GM12872 (cell line): ENCODE measurements around the gene BMP6.

Source experiments
- TF ChIP-seq, protein P1 (sequence below): IDR thresholded peaks from 3 replicates; pipeline ENCODE4 v1.5.1; 2011; ENCODE audit warnings: low read depth, mild to moderate bottlenecking, low read length, moderate library complexity; ENCODE audit not compliant: insufficient read depth

BMP6 gene

DNA sequence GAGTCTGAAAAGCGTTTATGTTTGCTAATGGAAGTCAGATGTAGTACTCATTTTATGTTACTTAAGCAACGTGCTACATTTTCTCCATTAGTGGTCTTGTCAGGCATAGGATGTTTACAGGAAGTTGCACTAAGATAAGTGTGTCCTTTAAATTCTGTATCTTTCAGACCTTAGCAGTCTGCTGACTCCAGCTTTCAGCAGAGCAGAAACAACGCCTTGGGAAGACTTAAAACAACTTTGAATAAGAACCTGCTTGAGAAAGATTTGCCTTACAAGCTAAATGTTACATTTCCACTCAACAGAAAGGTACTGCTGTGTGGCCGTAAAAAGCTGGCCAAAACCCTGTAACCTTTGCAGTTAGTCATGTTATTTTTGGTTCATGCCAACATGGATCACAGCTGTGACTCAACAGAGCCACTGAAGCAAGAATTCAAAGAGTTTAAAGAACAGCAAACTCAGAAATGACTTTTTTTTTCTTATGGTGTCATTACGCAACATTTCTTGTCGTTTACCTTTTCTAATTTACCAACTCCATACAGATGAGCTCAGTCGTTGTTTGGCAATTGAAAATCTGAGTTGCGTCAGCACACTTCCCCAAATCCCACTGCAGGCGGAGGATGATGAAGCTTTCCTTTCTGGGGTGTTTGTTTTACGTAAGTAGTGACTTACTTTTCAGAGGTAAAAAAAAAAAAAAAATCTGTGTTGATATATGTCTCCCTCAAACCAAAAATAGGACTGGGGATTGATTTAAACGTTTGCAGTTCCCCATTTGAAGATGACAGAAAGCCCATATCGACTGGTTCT lies 27.9 kb upstream of the BMP6 start:
- TF ChIP-seq, protein P1, sequence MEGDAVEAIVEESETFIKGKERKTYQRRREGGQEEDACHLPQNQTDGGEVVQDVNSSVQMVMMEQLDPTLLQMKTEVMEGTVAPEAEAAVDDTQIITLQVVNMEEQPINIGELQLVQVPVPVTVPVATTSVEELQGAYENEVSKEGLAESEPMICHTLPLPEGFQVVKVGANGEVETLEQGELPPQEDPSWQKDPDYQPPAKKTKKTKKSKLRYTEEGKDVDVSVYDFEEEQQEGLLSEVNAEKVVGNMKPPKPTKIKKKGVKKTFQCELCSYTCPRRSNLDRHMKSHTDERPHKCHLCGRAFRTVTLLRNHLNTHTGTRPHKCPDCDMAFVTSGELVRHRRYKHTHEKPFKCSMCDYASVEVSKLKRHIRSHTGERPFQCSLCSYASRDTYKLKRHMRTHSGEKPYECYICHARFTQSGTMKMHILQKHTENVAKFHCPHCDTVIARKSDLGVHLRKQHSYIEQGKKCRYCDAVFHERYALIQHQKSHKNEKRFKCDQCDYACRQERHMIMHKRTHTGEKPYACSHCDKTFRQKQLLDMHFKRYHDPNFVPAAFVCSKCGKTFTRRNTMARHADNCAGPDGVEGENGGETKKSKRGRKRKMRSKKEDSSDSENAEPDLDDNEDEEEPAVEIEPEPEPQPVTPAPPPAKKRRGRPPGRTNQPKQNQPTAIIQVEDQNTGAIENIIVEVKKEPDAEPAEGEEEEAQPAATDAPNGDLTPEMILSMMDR, result no peak

DNA sequence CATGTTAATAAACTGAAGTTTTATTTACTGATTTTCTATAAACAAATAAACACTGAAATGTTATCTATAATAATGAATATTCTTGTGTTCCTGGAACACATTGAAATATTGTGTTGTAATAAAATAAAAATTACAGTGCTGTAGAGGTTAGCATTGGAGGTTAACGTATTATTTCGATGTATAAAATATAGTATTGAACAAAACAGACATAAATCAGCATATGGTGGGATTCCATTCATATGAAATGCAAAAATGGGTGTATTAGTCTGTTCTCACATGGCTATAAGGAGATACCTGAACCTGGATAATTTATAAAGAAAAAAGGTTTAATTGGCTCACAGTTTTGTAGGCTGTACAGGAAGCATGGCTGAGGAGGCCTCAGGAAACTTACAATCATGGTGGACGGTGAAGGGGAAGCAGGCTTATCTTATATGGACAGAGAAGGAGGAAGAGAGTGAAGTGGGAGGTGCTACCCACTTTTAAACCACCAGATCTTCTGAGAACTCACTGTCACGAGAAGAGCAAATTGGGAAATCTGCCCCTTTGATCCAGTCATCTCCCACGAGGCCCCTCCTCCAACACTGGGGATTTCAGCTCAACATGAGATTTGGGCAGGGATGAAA lies 24.6 kb upstream of the BMP6 start:
- TF ChIP-seq, protein P1, result no peak

DNA sequence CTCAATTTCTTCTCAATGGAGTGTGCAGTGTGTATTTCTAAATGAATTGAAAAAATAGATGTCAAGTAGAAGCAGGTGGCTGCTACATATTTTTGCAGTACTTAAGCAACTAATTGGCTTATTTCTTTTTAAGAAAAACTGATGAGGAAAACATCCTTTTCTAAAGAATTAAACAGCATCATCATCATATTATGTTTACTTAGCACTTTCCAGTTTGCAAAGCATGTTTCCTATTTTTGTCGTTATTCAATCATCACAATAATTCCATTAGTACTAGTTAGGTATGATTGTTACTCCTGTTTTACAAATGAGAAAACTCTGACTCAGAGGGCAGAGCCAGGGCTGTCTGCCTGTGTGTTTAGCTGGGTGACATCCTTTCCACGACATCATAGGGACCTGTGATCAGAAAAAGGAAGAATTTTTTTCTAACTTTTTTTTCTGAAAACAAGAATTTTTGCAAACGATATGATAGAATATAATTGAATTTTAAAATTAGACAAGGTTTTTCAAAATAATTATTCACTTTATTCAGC lies 22.7 kb upstream of the BMP6 start:
- TF ChIP-seq, protein P1, result no peak

DNA sequence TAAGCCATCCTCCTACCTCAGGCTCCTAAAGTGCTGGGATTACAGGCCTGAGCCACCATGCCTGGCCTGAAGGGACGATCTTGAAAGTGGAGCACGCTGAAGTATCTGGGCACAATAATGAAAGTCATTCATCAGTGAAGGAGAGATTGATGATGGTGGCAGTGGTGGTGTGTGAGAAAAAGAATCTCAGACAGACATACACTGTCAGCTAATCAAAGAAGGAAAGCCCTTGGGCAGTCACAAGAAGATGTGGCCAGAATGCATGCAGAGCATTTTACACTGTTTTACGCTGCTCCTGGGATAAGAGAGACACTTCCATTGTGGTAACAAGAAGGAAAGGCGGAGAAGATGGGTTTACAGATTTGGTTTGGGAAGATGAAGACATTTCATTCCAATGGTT lies 20.4 kb upstream of the BMP6 start:
- TF ChIP-seq, protein P1, result no peak

DNA sequence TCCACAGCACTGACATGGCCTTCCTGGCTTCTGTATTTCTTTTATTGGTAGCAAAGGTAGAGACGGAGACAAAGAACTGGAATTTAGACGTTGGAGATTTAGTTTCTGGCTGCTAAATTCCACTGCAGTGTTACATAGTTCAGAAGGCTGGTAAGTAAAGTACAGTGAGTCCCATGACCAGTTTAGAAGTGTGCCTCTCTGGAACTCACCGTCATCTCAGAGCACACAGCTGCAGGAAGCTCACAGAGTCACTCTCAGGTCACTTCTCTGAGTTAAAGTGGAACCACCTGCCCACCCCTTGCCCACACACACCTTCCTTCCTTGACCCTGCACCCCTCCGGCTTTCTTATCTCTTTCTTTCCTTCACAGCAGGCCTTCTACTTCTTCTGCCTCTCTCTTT lies 19.6 kb upstream of the BMP6 start:
- TF ChIP-seq, protein P1, result no peak

DNA sequence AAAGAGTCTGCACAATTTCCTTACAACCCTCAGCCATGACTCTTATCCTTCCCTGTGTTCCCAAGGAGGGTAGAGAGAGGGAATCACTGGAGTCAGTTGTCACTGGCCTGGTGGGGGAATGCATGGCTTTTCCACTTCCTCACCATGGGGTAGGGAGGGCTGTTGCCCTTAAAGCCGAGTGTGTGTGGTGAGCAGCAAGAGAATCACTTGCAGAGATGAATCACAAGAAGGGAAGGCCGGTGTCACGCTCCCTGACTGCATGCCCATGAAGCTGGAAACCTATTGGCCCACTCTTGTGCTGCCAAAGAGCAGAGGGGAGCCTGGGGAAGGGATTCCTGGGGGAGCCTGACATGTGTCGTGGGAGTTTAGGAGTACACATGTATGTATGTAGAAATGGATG lies 18.1 kb upstream of the BMP6 start:
- TF ChIP-seq, protein P1, result no peak

DNA sequence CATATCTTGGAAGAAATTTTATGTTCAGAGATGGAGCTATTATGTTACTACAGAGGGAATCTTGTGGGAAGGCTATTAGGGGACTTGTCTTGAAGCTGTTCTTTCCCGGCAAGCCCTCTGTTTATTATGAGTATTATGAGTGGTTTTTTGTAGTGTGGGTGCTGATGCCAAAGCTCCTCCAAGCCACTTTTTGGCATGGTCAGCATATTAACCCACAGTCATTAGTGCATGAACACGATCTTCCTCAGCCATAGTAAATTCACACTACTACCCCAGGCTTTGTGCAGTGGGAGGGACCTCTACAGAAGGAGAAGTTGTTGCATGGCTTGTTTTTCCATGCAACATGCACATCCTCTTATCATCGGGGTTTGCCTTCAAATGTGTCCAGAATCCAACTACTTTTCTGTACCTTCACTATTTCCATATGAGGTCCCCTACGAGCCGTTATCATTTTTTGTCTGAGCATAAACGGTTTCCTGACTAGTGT lies 6.5 kb upstream of the BMP6 start:
- TF ChIP-seq, protein P1, result no peak
